ENCODE measurements around the gene CPN2. TPM values are rescaled to one million over a fixed set of nuclear protein-coding genes. Genes with fewer than 3 reads are reported as not detected.

The CPN2 gene
- total and polyA plus RNA-seq, 2 of the 13 experiments (the other 11 are each of a cell fraction or from before 2014, with no cell fraction given) = 26.7 to 27.7 TPM

DNA sequence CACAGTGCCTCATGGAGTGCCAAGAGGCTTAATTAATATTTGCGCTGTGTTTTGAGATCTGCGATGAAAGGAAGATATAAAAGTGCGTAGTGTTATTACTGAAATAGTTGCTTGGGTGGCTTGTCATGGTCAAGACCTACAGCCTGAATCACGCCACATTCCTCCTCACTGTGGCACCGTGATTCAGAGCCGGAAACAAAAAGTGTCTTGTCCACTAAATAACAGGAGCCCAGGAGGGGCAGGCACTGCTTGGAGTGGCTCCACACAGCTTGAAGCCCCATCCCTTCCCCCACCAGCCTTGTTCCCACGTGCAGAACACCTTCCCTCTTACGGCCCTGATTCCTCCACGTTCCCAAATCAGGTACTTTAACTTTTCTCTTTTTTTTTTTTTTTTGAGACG is 19.6 kb upstream of the CPN2 start (continued):
- TF ChIP-seq, protein P1, sequence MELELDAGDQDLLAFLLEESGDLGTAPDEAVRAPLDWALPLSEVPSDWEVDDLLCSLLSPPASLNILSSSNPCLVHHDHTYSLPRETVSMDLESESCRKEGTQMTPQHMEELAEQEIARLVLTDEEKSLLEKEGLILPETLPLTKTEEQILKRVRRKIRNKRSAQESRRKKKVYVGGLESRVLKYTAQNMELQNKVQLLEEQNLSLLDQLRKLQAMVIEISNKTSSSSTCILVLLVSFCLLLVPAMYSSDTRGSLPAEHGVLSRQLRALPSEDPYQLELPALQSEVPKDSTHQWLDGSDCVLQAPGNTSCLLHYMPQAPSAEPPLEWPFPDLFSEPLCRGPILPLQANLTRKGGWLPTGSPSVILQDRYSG (CRISPR knock-in tag; IDR thresholded peaks at IDR 0.05) = no peak
- TF ChIP-seq ERF (CRISPR knock-in tag; IDR thresholded peaks at IDR 0.05) (no peak), ZNF724P (CRISPR knock-in tag; IDR thresholded peaks at IDR 0.05; ENCODE audit: borderline replicate concordance) (no peak), ZZZ3 (CRISPR knock-in tag; IDR thresholded peaks at IDR 0.05; ENCODE audit: borderline replicate concordance) (no peak), NR2F2 (IDR thresholded peaks at IDR 0.05; ENCODE audit: borderline replicate concordance, low read depth) (no peak)
- TF ChIP-seq, protein P2, sequence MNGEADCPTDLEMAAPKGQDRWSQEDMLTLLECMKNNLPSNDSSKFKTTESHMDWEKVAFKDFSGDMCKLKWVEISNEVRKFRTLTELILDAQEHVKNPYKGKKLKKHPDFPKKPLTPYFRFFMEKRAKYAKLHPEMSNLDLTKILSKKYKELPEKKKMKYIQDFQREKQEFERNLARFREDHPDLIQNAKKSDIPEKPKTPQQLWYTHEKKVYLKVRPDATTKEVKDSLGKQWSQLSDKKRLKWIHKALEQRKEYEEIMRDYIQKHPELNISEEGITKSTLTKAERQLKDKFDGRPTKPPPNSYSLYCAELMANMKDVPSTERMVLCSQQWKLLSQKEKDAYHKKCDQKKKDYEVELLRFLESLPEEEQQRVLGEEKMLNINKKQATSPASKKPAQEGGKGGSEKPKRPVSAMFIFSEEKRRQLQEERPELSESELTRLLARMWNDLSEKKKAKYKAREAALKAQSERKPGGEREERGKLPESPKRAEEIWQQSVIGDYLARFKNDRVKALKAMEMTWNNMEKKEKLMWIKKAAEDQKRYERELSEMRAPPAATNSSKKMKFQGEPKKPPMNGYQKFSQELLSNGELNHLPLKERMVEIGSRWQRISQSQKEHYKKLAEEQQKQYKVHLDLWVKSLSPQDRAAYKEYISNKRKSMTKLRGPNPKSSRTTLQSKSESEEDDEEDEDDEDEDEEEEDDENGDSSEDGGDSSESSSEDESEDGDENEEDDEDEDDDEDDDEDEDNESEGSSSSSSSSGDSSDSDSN (CRISPR knock-in tag; IDR thresholded peaks at IDR 0.05) = no peak

DNA sequence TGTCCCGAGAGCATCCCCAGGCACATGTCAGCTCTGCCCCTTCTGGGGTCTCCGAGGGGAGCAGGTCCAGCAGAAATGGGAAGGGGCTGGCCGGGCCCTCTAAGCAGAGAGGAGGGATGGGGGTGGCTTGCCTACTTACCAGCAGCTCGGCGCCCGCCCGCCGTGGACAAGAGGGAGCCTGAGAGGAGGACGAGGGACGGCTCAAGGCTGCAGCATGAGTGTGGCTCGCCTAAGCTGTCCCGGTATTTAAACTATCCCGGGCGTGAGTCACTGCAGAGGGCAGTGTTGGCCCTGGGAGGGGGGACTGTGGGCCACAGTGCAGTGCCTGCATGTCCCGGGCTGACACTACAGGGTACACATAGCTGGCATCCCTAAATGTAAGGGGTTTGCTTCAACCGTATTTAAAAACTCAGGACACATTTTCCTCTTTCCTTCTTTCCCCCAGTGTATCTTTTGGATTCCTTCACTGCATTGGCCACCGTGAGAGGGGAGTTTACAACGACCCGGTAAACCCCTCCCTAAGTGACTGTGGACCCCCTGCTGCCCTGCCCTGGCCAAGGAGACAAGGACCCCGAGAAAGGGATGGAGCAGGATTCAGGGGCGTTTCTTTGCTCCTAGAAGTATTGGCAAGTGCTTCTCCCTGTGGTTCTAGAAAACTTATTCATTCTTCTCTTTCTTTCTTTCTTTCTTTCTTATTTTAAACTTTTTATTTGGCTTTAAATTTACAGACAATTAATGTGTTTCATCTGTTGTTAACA is 18.6 kb upstream of the CPN2 start, which contains the start of gene LRRC15:
Gene LRRC15, minus strand, starts transcription at position 222 of the 758 bp plus-strand sequence. CDS start 8,700 bp downstream, outside the sequence.
- Histone ChIP-seq H3K4me2 (ENCODE audit: low read depth, low read length) (no peak within 1 kb of the TSS), H3K9ac (ENCODE audit: insufficient read depth, low read depth, low read length) (no peak within 1 kb of the TSS), H3K4me3 (replicated peaks in 1 of 3; ENCODE audit: insufficient read depth in 1 of 3, low read depth in 2 of 3, low read length in 3 of 3) (no peak within 1 kb of the TSS), H3K9me3 (ENCODE audit: low read length) (no peaks in the 10 kb centered on the region), H3K79me2 (ENCODE audit: insufficient read depth, low read length) (no peaks in the 10 kb centered on the region), H4K20me1 (ENCODE audit: insufficient read depth, low read length) (no peaks in the 10 kb centered on the region), H2AFZ (ENCODE audit: low read length) (no peak within 1 kb of the TSS), H3K36me3 (replicated peaks in 1 of 2; ENCODE audit: control insufficient read depth in 1 of 2, insufficient read depth in 2 of 2, low read length in 2 of 2) (no peaks in the 10 kb centered on the region), H3K27me3 (ENCODE audit: control insufficient read depth in 1 of 2, insufficient read depth in 2 of 2, low read length in 2 of 2) (peaks cover 13 to 74% of the 10 kb centered on the region in 2 experiments; a peak in 4 of 5 replicates), H3K27ac (ENCODE audit: extremely low read length, insufficient read depth, low read length) (no peak within 1 kb of the TSS), H3K4me1 (ENCODE audit: insufficient read depth, low read length) (peaks cover 14% of the 10 kb centered on the region)
- CTCF ChIA-PET (ENCODE audit: low intra/inter-chr PET ratio, low total read pairs) = no interaction called here
- FAIRE-seq = no peak
- intact Hi-C loops (cut with micrococcal nuclease; ENCODE audit: unreplicated experiment) (loop anchor here (2.0 kb wide), 1 partner anchor 35 kb away; no protein-coding TSS in a partner anchor), in situ Hi-C loops (cut with HindIII; ENCODE audit: extremely low pct_ligation_motif_present, low pct_unique_long_range_greater_than_20kb) (no loop called here)
- WGBS (ENCODE audit: low lambda C conversion rate) = 2% methylated on average over 10 of the region's 21 CpGs
- peak; percentile 93 for ATAC-seq
- BruUV-seq (replicated peaks) = no TSS peak
- peak; percentile 38 for DNase-seq (ENCODE audit: low spot score)
- POLR2A ChIA-PET = no interaction called here
- TF ChIP-seq, protein P3, sequence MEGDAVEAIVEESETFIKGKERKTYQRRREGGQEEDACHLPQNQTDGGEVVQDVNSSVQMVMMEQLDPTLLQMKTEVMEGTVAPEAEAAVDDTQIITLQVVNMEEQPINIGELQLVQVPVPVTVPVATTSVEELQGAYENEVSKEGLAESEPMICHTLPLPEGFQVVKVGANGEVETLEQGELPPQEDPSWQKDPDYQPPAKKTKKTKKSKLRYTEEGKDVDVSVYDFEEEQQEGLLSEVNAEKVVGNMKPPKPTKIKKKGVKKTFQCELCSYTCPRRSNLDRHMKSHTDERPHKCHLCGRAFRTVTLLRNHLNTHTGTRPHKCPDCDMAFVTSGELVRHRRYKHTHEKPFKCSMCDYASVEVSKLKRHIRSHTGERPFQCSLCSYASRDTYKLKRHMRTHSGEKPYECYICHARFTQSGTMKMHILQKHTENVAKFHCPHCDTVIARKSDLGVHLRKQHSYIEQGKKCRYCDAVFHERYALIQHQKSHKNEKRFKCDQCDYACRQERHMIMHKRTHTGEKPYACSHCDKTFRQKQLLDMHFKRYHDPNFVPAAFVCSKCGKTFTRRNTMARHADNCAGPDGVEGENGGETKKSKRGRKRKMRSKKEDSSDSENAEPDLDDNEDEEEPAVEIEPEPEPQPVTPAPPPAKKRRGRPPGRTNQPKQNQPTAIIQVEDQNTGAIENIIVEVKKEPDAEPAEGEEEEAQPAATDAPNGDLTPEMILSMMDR (CRISPR knock-in tag; IDR thresholded peaks at IDR 0.05) = peak; percentile 70
- peak; percentile 96 for TF ChIP-seq ZNF121 (CRISPR knock-in tag; IDR thresholded peaks at IDR 0.05)
- TF ChIP-seq, protein P4, sequence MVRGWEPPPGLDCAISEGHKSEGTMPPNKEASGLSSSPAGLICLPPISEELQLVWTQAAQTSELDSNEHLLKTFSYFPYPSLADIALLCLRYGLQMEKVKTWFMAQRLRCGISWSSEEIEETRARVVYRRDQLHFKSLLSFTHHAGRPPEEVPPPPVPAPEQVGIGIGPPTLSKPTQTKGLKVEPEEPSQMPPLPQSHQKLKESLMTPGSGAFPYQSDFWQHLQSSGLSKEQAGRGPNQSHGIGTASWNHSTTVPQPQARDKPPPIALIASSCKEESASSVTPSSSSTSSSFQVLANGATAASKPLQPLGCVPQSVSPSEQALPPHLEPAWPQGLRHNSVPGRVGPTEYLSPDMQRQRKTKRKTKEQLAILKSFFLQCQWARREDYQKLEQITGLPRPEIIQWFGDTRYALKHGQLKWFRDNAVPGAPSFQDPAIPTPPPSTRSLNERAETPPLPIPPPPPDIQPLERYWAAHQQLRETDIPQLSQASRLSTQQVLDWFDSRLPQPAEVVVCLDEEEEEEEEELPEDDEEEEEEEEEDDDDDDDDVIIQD (CRISPR knock-in tag; IDR thresholded peaks at IDR 0.05; ENCODE audit: low read depth) = 0 out of 2 replicates have a peak, but pooled peaks have one; percentile 26
- peak; percentile 52 for TF ChIP-seq STAG1 (CRISPR knock-in tag; IDR thresholded peaks at IDR 0.05)
- no peak for TF ChIP-seq ZNF232 (CRISPR knock-in tag; IDR thresholded peaks at IDR 0.05; ENCODE audit: borderline replicate concordance)
- 0 out of 2 replicates have a peak, but pooled peaks have one; percentile 25 for TF ChIP-seq RXRA (CRISPR knock-in tag; IDR thresholded peaks at IDR 0.05)
- TF ChIP-seq, protein P5, sequence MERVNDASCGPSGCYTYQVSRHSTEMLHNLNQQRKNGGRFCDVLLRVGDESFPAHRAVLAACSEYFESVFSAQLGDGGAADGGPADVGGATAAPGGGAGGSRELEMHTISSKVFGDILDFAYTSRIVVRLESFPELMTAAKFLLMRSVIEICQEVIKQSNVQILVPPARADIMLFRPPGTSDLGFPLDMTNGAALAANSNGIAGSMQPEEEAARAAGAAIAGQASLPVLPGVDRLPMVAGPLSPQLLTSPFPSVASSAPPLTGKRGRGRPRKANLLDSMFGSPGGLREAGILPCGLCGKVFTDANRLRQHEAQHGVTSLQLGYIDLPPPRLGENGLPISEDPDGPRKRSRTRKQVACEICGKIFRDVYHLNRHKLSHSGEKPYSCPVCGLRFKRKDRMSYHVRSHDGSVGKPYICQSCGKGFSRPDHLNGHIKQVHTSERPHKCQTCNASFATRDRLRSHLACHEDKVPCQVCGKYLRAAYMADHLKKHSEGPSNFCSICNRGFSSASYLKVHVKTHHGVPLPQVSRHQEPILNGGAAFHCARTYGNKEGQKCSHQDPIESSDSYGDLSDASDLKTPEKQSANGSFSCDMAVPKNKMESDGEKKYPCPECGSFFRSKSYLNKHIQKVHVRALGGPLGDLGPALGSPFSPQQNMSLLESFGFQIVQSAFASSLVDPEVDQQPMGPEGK (CRISPR knock-in tag; IDR thresholded peaks at IDR 0.05) = peak; percentile 62; the same call in 1 of the 2 replicates
